Activated CD4-positive, alpha-beta memory T cell treated with anti-CD3 and anti-CD28 coated beads for 36 hours (primary cell): Measurements from ENCODE around the gene RNPC3. TPM values are rescaled to one million over a fixed set of nuclear protein-coding genes. Genes with fewer than 3 reads are reported as not detected.
"Not testable (repeated sequence)": the region's sequence is repeated elsewhere in the genome, so short reads cannot be mapped to it uniquely, and the experiment has no call there.

ENCODE experiments used
- CTCF ChIA-PET: fragments of 350-600 bp; sonication (Branson Sonifier 250); formaldehyde crosslinking; loops from one replicate; lab custom pipeline; 2021; ENCODE audit warnings: antibody characterized with exemption, inconsistent platforms; lab: Charles Lee
- POLR2A ChIA-PET: fragments of 350-600 bp; sonication (Branson Sonifier 250); formaldehyde crosslinking; loops from one replicate; lab custom pipeline; 2021; ENCODE audit warnings: antibody characterized with exemption; lab: Charles Lee
- DNase-seq: peaks from one replicate; pipeline ENCODE4 v3.0.0-alpha.2; 2020
- H3K27ac Mint-ChIP-seq: one replicate; pipeline ENCODE4 v1.8.0; 2021; ENCODE audit warnings: mixed read lengths
- H3K27me3 Mint-ChIP-seq: one replicate; pipeline ENCODE4 v1.8.0; 2021; ENCODE audit warnings: mixed read lengths
- H3K36me3 Mint-ChIP-seq: one replicate; pipeline ENCODE4 v1.8.0; 2021; ENCODE audit warnings: mixed read lengths
- H3K4me1 Mint-ChIP-seq: one replicate; pipeline ENCODE4 v1.8.0; 2021; ENCODE audit warnings: low read depth, mixed read lengths
- H3K4me3 Mint-ChIP-seq: one replicate; pipeline ENCODE4 v1.8.0; 2021; ENCODE audit warnings: mild to moderate bottlenecking, mixed read lengths
- H3K9me3 Mint-ChIP-seq: one replicate; pipeline ENCODE4 v1.8.0; 2021; ENCODE audit warnings: mixed read lengths
- intact Hi-C: fragments of 100-400 bp; cut with micrococcal nuclease; formaldehyde crosslinking; loops from one replicate; pipeline ENCODE4 v1.15.1; 2023
- total RNA-seq, 2 experiments: library from RNA; stranded (reverse); gene quantifications; one replicate each; pipeline ENCODE4 v1.2.3, GENCODE V29; 2021

RNPC3 gene
- total RNA-seq, 2 experiments from 2014 or later: 13.9 to 16.4 TPM

DNA sequence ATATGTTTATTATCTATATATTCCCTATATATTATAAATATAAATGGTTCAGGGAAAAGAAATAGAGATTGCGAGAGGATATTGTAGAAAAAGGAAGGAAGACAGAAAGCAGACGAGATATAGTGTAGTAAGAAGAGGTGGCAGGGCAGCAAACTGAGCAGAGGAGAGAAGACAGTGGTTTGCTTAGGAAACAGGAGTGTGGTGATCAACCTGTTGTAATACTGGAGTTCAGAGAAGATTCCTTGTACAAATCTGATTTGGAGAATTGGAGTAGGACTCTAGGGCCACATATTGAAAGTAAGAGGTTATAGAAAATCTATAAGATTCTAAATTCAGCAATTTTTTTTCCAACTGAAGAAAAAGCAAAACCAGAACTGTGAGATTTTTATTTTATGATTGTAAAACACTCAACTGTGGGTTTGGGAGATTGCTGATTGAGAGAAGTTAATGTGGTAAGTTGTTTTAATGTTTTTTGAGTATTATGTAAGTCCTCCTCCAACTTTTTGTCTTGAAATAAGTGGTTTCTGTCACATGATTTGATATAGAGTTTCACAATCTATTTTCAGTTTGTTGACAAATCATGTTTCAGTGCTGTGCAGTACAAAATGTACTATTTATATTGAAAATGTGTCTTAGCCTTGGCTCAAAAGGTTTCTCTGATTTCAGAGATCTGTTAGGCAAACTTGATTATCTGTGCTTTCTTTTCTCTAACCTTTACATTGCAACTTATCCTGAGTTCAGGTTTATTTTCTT, 36.3 kb downstream of the RNPC3 start:
- intact Hi-C loops: no loop called here
- H3K9me3 Mint-ChIP-seq: no peaks in the 10 kb centered on the region
- no peaks in the 10 kb centered on the region for H3K27me3 Mint-ChIP-seq
- H3K4me1 Mint-ChIP-seq: peaks cover 8% of the 10 kb centered on the region
- no peak for DNase-seq
- ChIA-PET POLR2A (no interaction called here), CTCF (no interaction called here)
- H3K4me3 Mint-ChIP-seq: no peak overlapping the region
- H3K27ac Mint-ChIP-seq: no peak overlapping the region
- no peaks in the 10 kb centered on the region for H3K36me3 Mint-ChIP-seq

DNA sequence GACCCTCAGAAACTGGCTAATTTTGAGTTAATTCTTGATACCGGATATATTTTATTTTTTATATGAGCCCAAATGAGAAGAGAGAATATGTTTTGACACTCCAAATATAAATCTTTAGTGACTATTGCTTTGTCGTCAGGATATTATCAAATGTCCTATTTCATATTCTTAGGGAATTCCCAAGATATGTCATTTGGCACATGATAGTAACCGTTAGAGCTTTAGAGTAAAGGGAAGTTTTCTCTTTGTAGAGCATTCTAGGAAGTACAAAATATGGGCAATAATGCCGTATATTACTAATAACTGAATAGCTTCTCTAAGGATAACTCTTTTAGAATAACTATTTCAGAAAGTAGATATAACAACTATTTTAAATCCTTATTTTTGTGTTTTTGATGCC, 37.6 kb downstream of the RNPC3 start:
- Mint-ChIP-seq H3K4me3 (no peak overlapping the region), H3K4me1 (peaks cover 8% of the 10 kb centered on the region), H3K36me3 (no peaks in the 10 kb centered on the region), H3K27me3 (no peaks in the 10 kb centered on the region), H3K9me3 (no peaks in the 10 kb centered on the region), H3K27ac (no peak overlapping the region)
- CTCF ChIA-PET: no interaction called here
- intact Hi-C loops: no loop called here
- POLR2A ChIA-PET: no interaction called here
- DNase-seq: no peak

DNA sequence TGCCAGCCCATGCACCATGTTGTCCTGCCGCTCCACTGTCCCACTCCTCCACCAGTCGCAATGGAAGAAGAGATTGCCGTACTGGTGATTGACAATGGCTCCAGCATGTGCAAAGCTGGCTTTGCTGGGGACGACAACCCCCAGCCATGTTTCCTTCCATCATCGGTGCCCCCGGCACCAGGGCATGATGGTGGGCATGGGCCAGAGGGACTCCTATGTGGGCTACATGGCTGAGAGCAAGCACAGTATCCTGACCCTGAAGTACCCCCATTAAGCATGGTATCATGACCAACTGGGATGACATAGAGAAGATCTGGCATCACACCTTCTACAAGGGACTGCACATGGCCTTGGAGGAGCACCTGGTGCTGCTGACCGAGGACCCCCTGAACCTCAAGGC, 44.0 kb downstream of the RNPC3 start:
- no peak overlapping the region for H3K4me3 Mint-ChIP-seq
- no peaks in the 10 kb centered on the region for H3K9me3 Mint-ChIP-seq
- no peaks in the 10 kb centered on the region for H3K27me3 Mint-ChIP-seq
- intact Hi-C loops: no loop called here
- ChIA-PET CTCF (no interaction called here), POLR2A (no interaction called here)
- no peaks in the 10 kb centered on the region for H3K4me1 Mint-ChIP-seq
- H3K27ac Mint-ChIP-seq: no peak overlapping the region
- DNase-seq: no peak
- H3K36me3 Mint-ChIP-seq: peaks cover 13% of the 10 kb centered on the region

DNA sequence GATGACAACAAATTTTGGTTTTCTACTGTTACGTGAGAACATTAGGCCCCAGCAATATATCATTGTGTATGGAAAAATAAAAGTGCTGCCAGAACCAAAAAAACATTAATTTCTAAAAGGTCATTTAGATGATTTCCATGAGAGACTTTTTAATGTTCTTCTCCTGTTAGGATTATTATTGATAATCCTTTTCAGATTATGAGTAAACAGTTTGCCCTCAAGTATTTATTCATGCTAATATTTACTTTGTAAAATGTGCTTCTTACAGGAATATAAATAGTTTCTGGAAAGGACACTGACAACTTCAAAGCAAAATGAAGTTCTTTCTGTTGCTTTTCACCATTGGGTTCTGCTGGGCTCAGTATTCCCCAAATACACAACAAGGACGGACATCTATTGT, 45.8 kb downstream of the RNPC3 start, which contains the start of gene AMY2B:
AMY2B (plus strand) TSS at position 301 of the 400 bp plus-strand sequence; CDS start at position 315, 14 bp downstream.
- H3K4me1 Mint-ChIP-seq, H3K9me3 Mint-ChIP-seq: not testable (repeated sequence)

DNA sequence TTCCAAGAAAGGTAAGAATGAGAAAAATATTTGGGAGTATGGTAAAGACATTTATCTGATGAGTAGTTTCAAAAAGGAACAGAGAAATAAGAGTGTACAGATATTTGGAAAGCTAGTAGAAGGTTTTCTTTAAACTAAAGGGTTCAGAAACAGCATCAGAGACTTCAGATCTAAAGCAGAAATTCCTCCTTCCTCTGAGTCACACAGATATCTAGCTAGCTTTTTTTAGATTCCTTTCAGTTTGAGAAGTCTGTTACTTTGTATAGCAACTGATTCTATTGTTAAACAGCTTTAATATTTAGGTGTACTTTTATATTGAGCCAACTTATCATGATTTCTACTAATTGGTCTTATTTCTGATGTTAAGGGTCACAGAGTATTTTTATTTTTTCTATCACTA, 50.6 kb downstream of the RNPC3 start:
- Mint-ChIP-seq H3K36me3 (peaks cover 11% of the 10 kb centered on the region), H3K27me3 (no peaks in the 10 kb centered on the region), H3K9me3 (no peaks in the 10 kb centered on the region), H3K4me3 (no peak overlapping the region), H3K4me1 (no peaks in the 10 kb centered on the region), H3K27ac (peak overlapping the region; percentile 11)
- POLR2A ChIA-PET: no interaction called here
- no peak for DNase-seq
- intact Hi-C loops: no loop called here
- CTCF ChIA-PET: no interaction called here

More for the DNA sequence above, 45.8 kb downstream of the RNPC3 start, which contains the start of gene AMY2B:
- intact Hi-C loops, DNase-seq, H3K27ac Mint-ChIP-seq, POLR2A ChIA-PET, H3K27me3 Mint-ChIP-seq, H3K4me3 Mint-ChIP-seq, CTCF ChIA-PET: not testable (repeated sequence)
- H3K36me3 Mint-ChIP-seq: peaks cover 13% of the 10 kb centered on the region

DNA sequence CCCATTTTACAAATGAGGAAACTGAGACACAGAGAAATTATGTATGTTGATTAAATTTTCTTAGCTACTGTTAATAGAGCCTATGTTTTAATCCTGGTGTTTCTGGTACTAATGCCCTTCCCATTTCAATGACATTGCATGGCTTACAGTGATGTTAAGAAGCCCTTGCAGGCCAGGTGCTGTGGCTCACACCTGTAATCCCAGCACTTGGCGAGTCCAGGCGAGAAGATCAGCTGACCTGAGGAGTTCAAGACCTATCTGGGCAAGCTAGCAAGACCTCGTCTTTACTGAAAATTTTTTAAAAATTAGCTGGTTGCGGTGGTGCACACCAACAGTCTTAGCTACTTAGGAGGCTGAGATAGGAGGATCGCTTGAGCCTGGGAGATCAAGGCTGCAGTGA, 51.3 kb downstream of the RNPC3 start:
- H3K4me3 Mint-ChIP-seq, CTCF ChIA-PET, H3K9me3 Mint-ChIP-seq, intact Hi-C loops, H3K4me1 Mint-ChIP-seq, H3K27me3 Mint-ChIP-seq, POLR2A ChIA-PET, H3K27ac Mint-ChIP-seq, DNase-seq: not testable (repeated sequence)
- H3K36me3 Mint-ChIP-seq: peaks cover 11% of the 10 kb centered on the region

DNA sequence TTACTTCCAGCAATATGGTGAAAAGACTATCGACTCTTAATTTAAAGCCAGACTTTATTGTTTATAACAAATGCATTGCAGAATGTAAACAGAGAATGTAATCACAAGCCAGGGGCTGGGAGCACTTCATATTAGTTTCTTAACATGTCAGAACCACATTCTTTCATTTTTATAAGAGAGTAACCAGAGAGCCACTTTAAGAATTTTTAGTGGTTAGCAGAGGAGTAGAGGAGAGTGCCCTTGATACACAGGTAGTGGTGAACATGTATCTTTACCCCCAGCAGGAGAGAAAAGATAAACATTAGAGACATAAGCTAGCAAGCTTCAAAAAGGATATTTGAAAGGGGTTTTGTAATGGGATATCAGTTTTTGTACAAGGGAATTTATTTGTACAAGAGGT, 57.0 kb downstream of the RNPC3 start:
- DNase-seq: no peak
- no peaks in the 10 kb centered on the region for H3K27me3 Mint-ChIP-seq
- intact Hi-C loops: no loop called here
- H3K4me3 Mint-ChIP-seq: no peak overlapping the region
- no peak overlapping the region for H3K27ac Mint-ChIP-seq
- no peaks in the 10 kb centered on the region for H3K4me1 Mint-ChIP-seq
- H3K36me3 Mint-ChIP-seq: peaks cover 7% of the 10 kb centered on the region
- ChIA-PET POLR2A (no interaction called here), CTCF (no interaction called here)
- no peaks in the 10 kb centered on the region for H3K9me3 Mint-ChIP-seq

DNA sequence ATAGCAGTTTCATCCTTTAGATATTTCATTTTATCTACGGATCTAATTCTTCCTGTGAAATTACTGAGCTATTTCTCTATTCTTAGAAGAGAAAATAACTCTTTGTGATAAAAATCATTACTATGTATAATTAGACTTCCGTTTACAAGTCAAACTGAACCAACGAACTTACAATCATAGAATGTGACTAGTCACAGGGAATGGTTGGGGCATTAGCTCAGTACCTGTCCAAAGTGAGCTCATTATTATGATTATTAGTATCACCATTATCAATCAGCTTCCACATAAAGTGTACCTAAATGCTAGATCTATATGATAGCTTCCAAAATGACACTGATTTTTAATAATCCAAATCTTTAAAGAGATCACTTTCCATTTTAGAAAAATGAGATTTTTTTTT, 58.4 kb downstream of the RNPC3 start:
- ChIA-PET CTCF (no interaction called here), POLR2A (no interaction called here)
- Mint-ChIP-seq H3K36me3 (peaks cover 7% of the 10 kb centered on the region), H3K27me3 (no peaks in the 10 kb centered on the region), H3K4me1 (no peaks in the 10 kb centered on the region), H3K4me3 (no peak overlapping the region), H3K27ac (no peak overlapping the region), H3K9me3 (peaks cover 4% of the 10 kb centered on the region)
- DNase-seq: no peak
- intact Hi-C loops: no loop called here

DNA sequence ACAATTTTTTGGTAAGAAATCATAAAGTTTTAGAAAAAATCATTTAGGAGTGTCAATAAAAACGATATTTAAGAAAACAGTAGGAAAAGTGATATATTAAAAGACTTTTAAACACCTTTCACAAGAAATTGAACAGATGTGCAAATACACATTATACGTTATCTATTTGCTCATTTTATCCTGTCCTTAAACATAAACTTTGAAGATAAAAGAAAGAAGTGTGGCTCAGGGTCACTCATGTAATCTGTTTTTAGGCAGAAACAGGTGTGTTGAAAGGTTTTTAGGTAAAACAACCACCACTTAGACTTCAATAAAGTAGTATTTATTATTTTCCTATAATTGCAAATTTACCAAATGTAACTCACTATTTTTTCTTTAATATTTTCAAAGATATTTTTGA, 59.0 kb downstream of the RNPC3 start:
- H3K4me1 Mint-ChIP-seq: no peaks in the 10 kb centered on the region
- POLR2A ChIA-PET: no interaction called here
- H3K4me3 Mint-ChIP-seq: no peak overlapping the region
- H3K36me3 Mint-ChIP-seq: peaks cover 3% of the 10 kb centered on the region
- intact Hi-C loops: no loop called here
- no peak for DNase-seq
- H3K27me3 Mint-ChIP-seq: no peaks in the 10 kb centered on the region
- peaks cover 7% of the 10 kb centered on the region for H3K9me3 Mint-ChIP-seq
- CTCF ChIA-PET: no interaction called here
- H3K27ac Mint-ChIP-seq: no peak overlapping the region

DNA sequence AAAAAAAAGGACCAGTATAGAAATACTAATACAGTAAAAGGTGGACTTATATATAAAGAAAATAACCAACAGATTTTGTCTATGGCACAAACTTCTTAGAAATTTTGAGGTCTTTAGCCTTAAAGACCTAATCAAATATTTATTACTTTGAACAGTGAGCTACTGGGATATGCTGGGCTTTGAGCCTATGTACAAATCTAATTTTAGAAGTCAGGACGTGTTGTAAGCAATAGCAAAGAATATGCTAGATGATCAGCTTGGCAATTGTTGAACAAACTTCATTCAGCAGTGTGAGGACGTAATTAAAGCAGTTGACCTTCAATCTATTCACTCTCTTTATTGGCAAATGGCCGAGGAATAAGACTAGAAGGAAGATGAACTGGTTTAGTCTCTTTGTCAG, 77.2 kb downstream of the RNPC3 start:
- intact Hi-C loops, H3K27ac Mint-ChIP-seq, H3K27me3 Mint-ChIP-seq, DNase-seq, POLR2A ChIA-PET, H3K4me3 Mint-ChIP-seq, H3K36me3 Mint-ChIP-seq, H3K4me1 Mint-ChIP-seq, CTCF ChIA-PET, H3K9me3 Mint-ChIP-seq: not testable (repeated sequence)

Other genes with a start within 250 kb of the RNPC3 start
- gene AMY2B, start 45.9 kb downstream of the RNPC3 start, total RNA-seq: 1 to 10 TPM; 3.9 to 4.4 TPM
- not detected for gene AMY2A, start 91.7 kb downstream of the RNPC3 start, total RNA-seq
- not detected for gene AMY1A, start 130.1 kb downstream of the RNPC3 start, total RNA-seq
- not detected for gene AMY1B, start 170.5 kb downstream of the RNPC3 start, total RNA-seq
- not detected for gene AMY1C, start 224.2 kb downstream of the RNPC3 start, total RNA-seq